Medulla oblongata (tissue), 1 donor: ENCODE results near the gene ZNF791.
"Not testable (repeated sequence)": the region's sequence is repeated elsewhere in the genome, so short reads cannot be mapped to it uniquely, and the experiment has no call there.

Experiments
- DNase-seq: peaks from one replicate; pipeline ENCODE4 v3.0.0-alpha.2; 2015; ENCODE audit errors: extremely low spot score

ZNF791 gene

DNA sequence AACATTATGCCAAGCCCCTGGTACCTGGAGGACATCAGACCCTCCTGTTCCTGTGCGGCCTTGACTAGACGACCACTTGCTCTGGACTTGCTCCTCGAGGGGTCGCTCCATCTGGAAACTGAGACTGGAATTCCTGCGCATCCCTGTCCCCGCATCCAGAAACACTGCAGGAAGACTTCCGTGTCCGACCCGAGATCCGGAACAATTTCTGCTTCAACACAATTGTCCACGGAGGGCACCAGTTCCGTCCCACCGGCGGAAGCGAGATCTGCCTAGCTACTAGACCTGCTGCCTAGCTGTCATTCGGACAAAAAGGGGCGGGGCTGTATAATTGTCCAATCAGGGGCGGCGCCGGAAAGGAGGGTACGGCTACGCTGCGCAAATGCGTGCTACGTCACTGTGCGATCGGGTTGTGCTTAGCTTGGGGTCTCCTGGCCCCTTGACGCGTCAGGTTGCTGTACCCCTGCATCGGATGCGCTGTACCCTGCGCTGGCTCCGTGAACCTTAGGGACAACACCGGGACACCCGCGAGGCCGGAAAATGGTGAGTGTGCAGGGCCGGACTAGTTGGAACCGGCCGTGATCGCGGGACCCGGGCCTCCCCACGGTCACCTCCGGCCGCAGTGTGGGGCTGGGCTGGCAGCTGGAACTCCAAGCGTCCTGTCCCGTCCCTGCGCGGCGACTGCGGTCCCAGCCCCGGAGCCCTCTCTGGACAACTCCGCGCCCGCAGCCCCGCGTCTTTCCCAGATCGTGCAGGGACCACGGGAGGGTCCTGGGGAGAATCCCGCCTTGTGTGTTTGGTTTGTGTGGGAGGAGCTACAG is at the start of gene ZNF791, which contains the start of gene ZNF490:
TSS of gene ZNF791 (plus strand) at position 381 of the 821 bp plus-strand sequence. CDS start at position 541, 160 bp downstream.
TSS of gene ZNF490 (minus strand) at position 274 of the 821 bp plus-strand sequence. CDS start at position 141, 133 bp downstream.
- peak; percentile 99 for DNase-seq

DNA sequence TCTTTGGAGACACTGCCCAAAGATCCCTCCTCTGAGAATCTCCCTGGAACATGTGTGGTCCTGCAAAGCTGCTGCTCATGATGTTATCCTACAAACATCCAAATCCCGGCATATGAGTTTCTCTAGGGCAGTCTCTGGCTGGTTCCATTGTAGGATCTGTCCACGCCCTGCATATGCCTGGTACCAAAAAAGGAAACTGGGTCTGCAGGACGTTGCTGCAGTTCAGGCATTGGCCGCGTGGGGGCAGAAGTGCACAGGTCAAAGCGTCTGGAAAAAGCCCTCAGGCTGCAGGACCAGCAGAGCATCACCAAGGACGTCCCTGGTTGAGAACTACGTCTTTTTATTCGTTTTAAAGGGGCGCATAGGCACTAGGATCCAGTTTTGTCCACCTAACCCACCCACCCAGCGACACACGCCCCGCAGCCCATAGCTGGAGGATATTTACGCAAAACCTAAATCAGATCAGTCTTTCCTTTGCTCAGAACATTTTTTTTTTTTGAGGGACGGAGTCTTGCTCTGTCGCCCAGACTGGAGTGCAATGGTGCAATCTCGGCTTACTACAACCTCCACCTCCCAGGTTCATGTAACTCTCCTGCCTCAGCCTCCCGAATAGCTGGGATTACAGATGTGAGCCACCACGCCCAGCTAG is 46.6 kb upstream of the ZNF791 start:
- DNase-seq: peak; percentile 94

DNA sequence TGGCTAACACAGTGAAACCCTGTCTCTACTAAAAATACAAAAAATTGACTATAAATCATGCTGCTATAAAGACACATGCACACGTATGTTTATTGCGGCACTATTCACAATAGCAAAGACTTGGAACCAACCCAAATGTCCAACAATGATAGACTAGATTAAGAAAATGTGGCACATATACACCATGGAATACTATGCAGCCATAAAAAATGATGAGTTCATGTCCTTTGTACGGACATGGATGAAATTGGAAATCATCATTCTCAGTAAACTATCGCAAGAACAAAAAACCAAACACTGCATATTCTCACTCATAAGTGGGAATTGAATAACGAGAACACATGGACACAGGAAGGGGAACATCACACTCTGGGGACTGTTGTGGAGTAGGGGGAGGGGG is 44.3 kb upstream of the ZNF791 start:
- not testable (repeated sequence) for DNase-seq

DNA sequence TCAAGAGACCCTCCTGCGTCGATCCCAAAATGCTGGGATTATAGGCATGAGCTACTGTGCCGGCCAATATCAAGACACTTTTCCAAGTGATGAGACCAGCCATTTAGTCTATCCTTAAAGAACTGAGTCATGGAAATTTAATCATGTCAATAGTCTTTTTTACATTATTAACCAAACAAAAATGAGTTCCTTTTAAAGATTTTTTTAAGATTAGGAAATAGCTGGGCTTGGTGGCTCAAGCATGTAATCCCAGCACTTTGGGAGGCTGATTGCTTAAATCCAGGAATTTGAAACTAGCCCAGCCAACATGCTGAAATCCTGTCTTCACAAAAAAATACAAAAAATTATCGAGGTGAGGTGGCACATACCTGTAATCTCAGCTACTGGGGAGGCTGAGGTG is 42.8 kb upstream of the ZNF791 start:
- DNase-seq: no peak

DNA sequence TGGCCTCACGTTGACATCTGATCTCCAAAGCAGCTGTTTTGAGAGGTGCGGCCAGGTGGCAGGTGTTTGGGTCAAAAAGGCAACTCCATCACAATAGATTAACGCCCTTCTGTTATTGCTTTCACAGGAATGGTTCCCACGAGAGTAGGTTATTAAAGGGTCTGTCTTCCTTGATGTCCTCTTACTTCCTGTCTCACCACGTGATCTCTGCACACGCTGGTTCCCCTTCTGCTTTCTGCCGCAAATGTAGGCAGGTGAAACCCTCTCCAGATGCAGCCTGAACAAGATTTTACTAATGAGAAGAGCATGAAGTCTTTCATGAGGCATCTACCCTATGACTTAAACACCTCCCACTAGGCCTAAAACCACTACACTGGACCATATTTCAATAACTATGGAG is 36.7 kb upstream of the ZNF791 start:
- no peak for DNase-seq

DNA sequence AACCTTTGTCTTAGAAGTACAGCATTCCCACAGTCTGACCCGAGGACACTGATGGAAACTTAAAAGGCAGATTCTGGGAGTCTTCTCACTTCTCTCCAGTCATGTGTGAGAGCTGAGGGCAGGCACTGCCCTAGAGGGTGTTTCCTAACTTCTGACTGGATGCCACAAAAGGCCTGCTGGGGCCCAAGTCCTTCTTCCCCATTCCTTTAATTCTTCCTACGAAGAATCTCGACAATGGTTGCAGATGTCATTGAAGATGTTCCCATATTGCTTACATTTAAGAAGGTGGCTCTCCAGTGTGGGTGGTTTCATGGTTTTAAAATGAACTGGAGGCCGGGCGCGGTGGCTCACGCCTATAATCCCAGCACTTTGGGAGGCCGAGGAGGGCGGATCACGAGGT is 32.1 kb upstream of the ZNF791 start:
- DNase-seq: no peak

DNA sequence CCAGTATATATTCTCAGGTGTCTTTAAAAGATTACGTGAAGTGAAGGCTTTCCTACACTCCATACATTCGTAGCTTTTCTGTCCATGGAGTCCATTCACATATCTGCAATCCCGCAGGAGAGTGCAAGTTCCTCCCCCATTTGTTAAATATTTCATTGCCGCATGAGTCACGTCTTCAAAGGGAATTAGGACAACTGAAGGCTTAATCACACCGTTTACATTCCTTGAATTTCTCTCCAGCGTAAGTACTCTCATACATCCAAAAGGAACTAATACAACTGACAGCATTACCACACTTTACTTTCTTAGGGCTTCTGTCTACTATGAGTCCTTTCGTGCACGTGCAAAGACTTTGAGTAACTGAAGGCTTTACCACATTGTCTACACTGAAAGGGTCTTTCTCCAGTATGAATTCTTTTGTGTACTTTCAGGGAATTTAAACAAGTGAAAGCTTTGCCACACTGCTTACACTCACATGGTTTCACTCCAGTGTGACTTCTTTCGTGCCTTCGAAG is 30.5 kb upstream of the ZNF791 start:
- DNase-seq: no peak

DNA sequence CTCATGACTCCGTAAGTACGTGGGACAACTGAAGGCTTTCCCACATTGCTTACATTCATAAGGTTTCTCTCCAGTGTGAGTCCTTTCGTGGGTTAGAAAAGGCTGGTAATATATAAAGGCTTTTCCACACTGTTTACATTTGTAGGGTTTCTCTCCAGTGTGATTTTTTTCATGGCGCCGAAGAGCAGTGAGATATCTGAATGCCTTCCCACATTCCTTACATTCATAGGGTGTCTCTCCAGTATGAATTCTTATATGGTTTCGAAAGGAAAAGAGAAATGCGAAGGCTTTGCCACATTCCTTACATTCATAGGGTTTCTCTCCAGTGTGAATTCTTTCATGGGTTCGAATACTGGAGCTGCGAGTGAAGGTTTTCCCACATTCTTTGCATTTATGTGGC is 29.6 kb upstream of the ZNF791 start:
- no peak for DNase-seq

DNA sequence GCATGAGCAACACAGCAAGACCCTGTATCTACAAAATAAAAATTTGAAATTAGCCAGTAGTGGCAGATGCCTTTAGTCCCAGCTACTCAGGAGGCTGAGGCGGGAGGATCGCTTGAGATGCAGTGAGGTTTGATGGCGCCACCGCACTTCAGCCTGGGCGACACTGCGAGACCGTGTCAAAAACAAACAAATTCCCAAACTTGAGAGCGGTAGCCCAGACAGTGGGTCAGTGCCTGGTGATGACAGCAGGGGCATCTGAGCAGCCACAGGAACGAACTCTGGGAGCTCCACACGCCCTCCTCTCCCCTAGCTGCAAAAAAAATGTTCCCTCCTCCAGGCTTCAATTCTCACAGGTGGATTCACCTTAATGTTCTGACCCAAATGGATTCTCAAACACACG is 14.2 kb upstream of the ZNF791 start:
- DNase-seq: no peak

DNA sequence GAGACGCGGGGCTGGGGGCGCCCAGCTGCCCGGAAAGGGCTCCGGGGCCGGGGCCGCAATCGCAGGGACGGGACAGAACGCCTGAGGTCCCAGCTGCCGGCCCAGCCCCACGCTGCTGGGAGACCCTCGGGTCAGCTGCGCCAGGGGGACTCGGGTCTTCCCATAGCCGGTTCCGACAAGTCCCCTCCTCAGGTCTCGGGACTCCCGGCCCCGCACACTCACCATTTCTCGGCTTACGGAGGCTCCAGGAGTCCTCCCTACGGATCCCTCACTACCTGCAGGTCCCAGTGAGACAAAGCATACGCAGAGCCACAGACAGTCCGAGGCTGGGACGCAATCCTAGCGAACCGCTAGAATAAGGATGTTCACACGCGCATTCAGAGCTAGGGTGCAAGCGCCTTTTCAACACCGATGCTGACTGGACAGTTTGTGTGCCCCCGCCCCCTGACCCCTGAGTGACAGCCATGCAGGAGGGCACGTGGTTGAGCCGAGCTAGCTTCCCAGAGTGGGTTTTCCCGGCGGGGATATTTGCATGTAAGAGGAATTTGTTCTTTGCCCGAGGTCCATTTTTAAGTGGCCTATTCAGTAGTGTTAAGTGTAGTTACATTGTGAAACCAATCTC is 13.7 kb upstream of the ZNF791 start:
- no peak for DNase-seq

DNA sequence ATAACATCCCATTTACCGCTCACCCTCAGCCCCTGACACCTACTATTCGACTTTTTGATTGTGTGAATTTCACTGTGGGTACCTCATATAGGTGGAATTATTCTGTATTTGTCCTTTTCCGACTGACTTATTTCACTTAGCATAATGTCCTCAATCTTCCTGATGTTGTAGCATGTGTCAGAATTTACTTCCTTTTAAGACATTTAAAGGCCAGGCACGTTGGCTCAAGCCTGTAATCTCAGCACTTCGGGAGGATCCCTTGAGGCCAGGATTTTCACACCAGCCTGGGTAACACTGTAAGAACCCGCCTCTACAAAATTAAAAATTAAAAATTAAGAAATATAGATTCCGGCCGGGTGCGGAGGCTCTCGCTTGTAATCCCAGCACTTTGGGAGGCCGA is 13.1 kb upstream of the ZNF791 start:
- DNase-seq: no peak

DNA sequence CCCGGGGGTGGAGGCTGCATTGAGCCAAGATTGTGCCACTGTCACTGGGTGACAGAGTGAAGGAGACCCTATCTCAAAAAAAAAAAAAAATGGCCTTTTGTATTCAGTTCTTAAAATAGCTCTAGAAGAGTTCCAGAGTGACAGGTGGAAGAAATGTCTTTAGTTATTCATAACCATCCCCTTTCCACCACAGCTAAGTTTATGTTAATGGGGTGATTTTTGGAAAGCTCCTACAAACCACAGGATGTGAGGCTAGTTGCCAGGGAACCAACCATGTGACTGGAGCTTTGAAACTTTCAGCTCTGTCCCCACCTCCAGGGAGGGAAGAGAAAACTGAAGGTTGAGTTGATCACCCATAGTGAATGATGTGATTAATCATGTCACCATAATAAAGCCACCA is 7.0 kb upstream of the ZNF791 start:
- no peak for DNase-seq

DNA sequence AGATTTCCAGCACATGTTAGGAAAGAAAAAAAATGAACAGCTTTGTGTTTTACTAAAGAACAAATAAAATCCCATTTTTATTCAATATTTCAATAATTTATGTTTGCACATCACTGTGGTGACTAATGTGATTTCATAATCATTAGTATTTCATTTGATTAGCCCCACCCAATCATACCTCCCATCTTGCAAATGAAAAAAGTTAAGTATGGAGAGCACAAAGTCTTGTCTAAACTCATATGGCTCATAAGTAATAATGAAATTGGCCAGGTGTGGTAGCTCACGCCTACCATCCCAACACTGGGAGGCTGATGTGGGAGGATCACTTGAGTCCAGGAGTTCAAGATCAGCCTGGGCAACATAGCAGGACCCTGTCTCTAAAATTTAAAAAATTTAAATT is 3.9 kb upstream of the ZNF791 start:
- DNase-seq: no peak

DNA sequence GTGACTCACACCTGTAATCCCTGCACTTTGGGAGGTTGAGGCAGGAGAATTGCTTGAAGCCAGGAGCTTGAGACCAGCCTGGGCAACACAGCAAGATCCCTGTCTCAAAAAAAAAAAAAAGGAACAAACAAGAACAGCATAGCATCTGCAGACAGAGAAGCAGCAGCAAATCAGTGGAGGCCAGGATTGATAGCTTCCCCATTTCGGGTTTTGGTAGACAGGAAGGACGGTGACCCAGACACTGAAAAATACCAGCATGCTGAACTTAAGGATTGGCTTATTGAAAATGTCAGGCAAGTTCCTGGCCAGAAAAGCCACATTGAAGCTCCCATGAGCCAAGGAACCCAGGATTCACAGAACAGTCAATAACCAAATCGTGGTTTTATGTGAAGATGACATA is 3.1 kb upstream of the ZNF791 start:
- DNase-seq: peak; percentile 42

DNA sequence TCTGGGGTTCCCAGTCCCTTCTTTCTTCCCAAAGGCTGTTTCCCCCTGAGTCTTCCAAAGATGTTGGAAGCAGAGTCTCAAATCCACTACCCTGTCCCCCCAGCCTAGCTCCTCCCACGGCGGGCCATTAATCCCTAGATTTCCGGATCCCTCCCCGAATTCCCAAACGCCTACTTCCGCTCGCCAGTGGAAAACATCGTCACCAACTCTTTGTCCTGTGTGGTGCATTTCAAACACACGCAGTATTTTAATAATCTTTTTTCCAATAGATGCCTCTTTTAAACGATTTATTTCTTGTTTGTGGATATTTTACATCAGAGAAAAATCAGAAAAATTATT is 610 bp downstream of the ZNF791 start:
- DNase-seq: peak; percentile 77

DNA sequence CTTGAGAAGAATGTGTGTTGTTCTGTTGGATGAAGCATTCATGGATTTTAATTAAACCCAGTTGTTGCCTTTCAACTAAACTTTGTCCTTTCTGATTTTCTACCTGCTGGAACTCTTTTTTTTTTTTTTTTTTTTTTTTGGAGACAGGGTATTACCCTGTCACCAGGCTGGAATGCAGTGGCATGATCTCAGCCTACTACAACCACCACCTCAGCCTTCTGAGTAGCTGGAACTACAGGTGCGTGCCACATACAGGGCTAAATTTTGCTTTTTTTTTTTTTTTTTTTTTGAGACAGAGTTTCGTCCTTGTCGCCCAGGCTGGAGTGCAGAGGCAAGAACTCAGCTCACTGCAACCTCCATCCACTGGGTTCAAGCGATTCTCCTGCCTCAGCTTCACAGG is 6.9 kb downstream of the ZNF791 start:
- no peak for DNase-seq

DNA sequence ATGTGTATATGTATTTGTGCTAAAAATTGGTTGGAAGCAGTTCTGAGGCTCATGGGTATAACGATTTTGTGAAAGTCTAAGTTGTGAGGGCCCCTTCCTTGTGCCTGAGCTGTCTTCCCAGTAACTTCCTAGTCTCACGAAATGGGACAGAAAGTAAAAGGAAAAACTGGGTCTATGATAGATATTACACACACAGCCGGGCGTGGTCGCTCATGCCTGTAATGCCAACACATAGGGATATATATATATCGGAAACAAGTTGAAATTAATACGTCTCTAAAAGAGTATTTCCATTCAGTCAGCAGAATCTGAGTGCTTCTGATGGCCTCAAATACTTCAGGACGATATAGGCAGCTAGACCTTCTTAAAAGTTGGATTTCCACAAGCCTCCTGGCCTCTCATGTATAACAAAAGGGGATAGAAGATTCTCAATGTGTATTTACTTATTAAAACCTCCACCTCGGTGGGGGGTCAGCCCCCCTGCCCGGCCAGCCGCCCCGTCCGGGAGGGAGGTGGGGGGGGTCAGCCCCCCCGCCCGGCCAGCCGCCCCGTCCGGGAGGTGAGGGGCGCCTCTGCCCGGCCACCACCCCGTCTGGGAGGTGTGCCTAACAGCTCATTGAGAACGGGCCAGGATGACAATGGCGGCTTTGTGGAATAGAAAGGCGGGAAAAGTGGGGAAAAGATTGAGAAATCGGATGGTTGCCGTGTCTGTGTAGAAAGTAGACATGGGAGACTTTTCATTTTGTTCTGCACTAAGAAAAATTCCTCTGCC is 10.7 kb downstream of the ZNF791 start:
- not testable (repeated sequence) for DNase-seq

DNA sequence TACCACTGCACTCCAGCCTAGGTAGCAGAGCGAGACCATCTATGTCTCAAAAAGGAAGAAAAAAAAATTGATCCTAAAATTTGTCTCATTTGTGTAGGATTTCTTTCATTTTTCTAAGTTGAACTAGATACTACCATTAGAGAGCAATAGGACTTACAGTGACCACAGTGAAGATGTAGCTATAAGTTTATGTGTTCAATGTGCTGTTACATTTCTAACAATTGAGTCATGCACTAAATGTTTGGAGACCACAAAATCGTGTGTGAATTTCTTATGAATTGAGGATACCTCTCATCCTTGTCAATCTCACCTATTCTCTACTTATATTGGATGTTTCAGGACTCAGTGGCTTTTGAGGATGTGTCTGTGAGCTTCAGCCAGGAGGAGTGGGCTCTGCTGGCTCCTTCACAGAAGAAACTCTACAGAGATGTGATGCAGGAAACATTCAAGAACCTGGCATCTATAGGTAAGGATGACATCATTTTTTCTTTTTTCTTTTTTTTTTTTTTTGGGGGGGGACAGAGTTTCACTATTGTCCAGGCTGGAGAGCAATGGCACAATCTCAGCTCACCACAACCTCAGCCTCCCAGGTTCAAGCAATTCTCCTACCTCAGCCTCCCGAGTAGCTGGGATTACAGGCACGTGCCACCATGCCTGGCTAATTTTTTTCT is 12.8 kb downstream of the ZNF791 start:
- DNase-seq: no peak

DNA sequence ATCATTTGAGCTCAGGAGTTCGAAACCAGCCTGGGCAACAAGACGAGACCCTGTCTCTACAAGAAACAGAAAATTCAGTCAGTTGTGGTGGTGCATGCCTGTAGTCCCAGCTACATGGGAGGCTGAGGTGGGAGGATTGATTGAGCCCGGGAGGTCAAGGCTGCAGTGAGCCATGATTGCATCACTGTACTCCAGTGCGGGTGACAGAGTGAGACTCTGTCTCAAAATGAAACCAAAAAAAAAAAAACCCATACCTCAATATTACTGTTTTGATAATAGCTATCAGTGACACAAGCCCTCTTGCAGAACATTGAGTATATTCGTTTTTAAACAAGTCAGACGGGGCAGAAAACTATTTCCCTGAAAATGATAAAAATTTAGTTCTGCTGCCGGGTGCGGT is 16.2 kb downstream of the ZNF791 start:
- DNase-seq: no peak

DNA sequence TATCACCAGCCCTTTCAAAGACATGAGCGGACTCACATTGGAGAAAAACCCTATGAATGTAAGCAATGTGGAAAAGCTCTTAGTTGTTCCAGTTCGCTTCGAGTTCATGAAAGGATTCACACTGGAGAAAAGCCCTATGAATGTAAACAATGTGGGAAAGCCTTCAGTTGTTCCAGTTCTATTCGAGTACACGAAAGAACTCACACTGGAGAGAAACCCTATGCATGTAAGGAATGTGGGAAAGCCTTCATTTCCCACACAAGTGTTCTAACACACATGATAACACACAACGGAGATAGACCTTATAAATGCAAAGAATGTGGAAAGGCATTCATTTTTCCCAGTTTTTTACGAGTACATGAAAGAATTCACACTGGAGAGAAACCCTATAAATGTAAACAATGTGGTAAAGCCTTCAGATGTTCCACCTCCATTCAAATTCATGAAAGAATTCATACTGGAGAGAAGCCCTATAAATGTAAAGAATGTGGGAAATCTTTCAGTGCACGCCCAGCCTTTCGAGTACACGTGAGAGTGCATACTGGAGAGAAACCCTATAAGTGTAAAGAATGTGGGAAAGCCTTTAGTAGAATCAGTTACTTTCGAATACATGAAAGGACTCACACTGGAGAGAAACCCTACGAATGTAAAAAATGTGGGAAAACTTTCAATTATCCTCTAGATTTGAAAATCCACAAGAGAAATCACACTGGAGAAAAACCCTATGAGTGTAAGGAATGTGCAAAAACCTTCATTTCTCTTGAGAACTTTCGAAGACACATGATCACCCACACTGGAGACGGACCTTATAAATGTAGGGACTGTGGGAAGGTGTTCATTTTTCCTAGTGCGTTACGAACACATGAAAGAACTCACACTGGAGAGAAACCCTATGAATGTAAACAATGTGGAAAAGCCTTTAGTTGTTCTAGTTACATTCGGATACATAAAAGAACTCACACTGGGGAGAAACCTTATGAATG is 17.6 kb downstream of the ZNF791 start:
- DNase-seq: no peak
